Transverse colon (tissue), 4 donors: ENCODE data around the gene NTRK2. TPM values are rescaled to one million over a fixed set of nuclear protein-coding genes. Genes with fewer than 3 reads are reported as not detected.

Experiments used
- DNase-seq: peaks from one replicate; pipeline ENCODE4 v3.0.0-alpha.2; 2019
- H3K27ac ChIP-seq, 4 donors: fragments of 200-600 bp; sonication (generic); 2 replicates each; pipeline ENCODE4 v1.5.1; 2016 to 2018; ENCODE audit warnings: inconsistent platforms in 4 of 4
- H3K27me3 ChIP-seq: fragments of 200-600 bp; sonication (generic); 2 replicates; pipeline ENCODE4 v1.5.1; 2017; ENCODE audit warnings: inconsistent platforms
- H3K36me3 ChIP-seq, 4 donors: fragments of 200-600 bp; sonication (generic); 2 replicates each; pipeline ENCODE4 v1.5.1; 2017 to 2019; ENCODE audit warnings: inconsistent platforms in 4 of 4
- H3K4me1 ChIP-seq, 4 donors: fragments of 200-600 bp; sonication (generic); 2 replicates each; pipeline ENCODE4 v1.5.1; 2017 to 2020; ENCODE audit warnings: inconsistent platforms in 4 of 4
- H3K4me3 ChIP-seq, 4 donors: fragments of 200-600 bp; sonication (generic); 1 replicate in 1 of 4; 2 replicates in 3 of 4; pipeline versions ENCODE4 v1.5.1 to v1.6.1; 2017 to 2019; ENCODE audit warnings: inconsistent platforms in 4 of 4
- H3K9me3 ChIP-seq, 2 donors: fragments of 200-600 bp; sonication (generic); 2 replicates each; pipeline ENCODE4 v1.5.1; 2017 to 2019; ENCODE audit warnings: inconsistent platforms in 2 of 2
- CTCF ChIP-seq, 5 experiments: fragments of 200-600 bp in 3 of 5; fragments of 450-650 bp in 2 of 5; sonication (generic) in 3 of 5; IDR thresholded peaks; 1 replicate in 2 of 5; 2 replicates in 3 of 5; pipeline ENCODE4 v1.5.1; 2016 to 2017; ENCODE audit warnings: antibody characterized with exemption in 5 of 5, inconsistent platforms in 3 of 5, mild to moderate bottlenecking in 2 of 5, moderate library complexity in 1 of 5
- EP300 ChIP-seq: sonication (generic); formaldehyde crosslinking; IDR thresholded peaks from one replicate; pipeline ENCODE4 v1.6.1; 2017; ENCODE audit warnings: antibody characterized with exemption, low read depth
- POLR2A ChIP-seq: fragments of 450-650 bp; IDR thresholded peaks from one replicate; pipeline ENCODE4 v1.6.1; 2016; ENCODE audit warnings: antibody characterized with exemption, mild to moderate bottlenecking, moderate library complexity
- POLR2AphosphoS5 ChIP-seq, 3 donors: sonication (generic); formaldehyde crosslinking; IDR thresholded peaks; one replicate each; pipeline ENCODE4 v1.6.1; 2016; ENCODE audit warnings: antibody characterized with exemption in 3 of 3
- WGBS, 2 donors: methylation state at CpG; one replicate each; pipeline ENCODE4 v1.1.5; 2018; ENCODE audit warnings: low coverage in 1 of 2; 5-methylcytosine and 5-hydroxymethylcytosine counted together
- in situ Hi-C, 4 donors: fragments of 200-750 bp; cut with MboI; loops; one replicate each; pipeline versions ENCODE4 v1.15.0 to v1.15.1; 2017; ENCODE audit warnings: low sequenced_read_pairs in 3 of 4, low pct_ligation_motif_present in 1 of 4, low pct_unique_long_range_greater_than_20kb in 1 of 4
- intact Hi-C: fragments of 100-400 bp; cut with DNase I; formaldehyde crosslinking; loops from one replicate; pipeline ENCODE4 v1.15.1; 2023; ENCODE audit warnings: low total_unique reads
- total RNA-seq, 4 donors: library from RNA; depleted of rRNA; stranded (reverse); fragments of >200 nt; gene quantifications; one replicate each; pipeline ENCODE4 v1.1.0, GENCODE V29; 2016

The NTRK2 gene
- total RNA-seq, 4 donors from 2014 or later, result 2.2 to 10.1 (median 6.4) TPM

- Histone ChIP-seq H3K9me3 (no peaks in the 10 kb centered on the region), H3K27ac (no peak overlapping the region)
Observed at GRCh38 chr9:84926793-84927192, 257.3 kb downstream of the NTRK2 start.

GRCh38 chr9:84928419-84928818, 258.9 kb downstream of the NTRK2 start:
- Histone ChIP-seq H3K4me3 (no peak overlapping the region), H3K27me3 (no peaks in the 10 kb centered on the region), H3K9me3 (no peaks in the 10 kb centered on the region), H3K4me1 (no peaks in the 10 kb centered on the region), H3K27ac (no peak overlapping the region), H3K36me3 (no peaks in the 10 kb centered on the region)
- WGBS, 2 donors, result 80 to 87% methylated on average over 4 to 6 of the region's 6 CpGs
- TF ChIP-seq POLR2A (no peak), CTCF (IDR thresholded peaks at IDR 0.05) (no peak)
- intact Hi-C loops (no loop called here), in situ Hi-C loops (no loop called here)
- DNase-seq, result peak; percentile 20

More at GRCh38 chr9:84926793-84927192, 257.3 kb downstream of the NTRK2 start:
- Histone ChIP-seq H3K36me3 (no peaks in the 10 kb centered on the region), H3K4me3 (no peak overlapping the region), H3K27me3 (no peaks in the 10 kb centered on the region), H3K4me1 (no peaks in the 10 kb centered on the region)
- TF ChIP-seq POLR2AphosphoS5 (IDR thresholded peaks at IDR 0.05) (no peak), POLR2A (no peak), CTCF (IDR thresholded peaks at IDR 0.05) (no peak), EP300 (no peak)
- intact Hi-C loops, result no loop called here
- WGBS, 2 donors, result 85 to 95% methylated on average over 2 to 3 of the region's 3 CpGs
- DNase-seq, result no peak
- in situ Hi-C loops, result no loop called here

GRCh38 chr9:84929068-84929467, 259.5 kb downstream of the NTRK2 start:
- Histone ChIP-seq H3K4me3 (no peak overlapping the region), H3K36me3 (no peaks in the 10 kb centered on the region), H3K9me3 (no peaks in the 10 kb centered on the region), H3K27ac (no peak overlapping the region), H3K27me3 (no peaks in the 10 kb centered on the region), H3K4me1 (no peaks in the 10 kb centered on the region)
- 89 to 93% methylated on average over 3 of the region's 3 CpGs for WGBS, 2 donors
- TF ChIP-seq POLR2AphosphoS5 (IDR thresholded peaks at IDR 0.05), result no peak
- no peak for TF ChIP-seq EP300
- no peak for TF ChIP-seq POLR2A
- TF ChIP-seq CTCF (IDR thresholded peaks at IDR 0.05), result no peak
- intact Hi-C loops, result no loop called here
- in situ Hi-C loops, result no loop called here
- DNase-seq, result no peak

- H3K27ac ChIP-seq, result no peak overlapping the region
- 0 to 88% methylated on average over 1 to 6 of the region's 6 CpGs for WGBS, 2 donors
- no peaks in the 10 kb centered on the region for H3K36me3 ChIP-seq
- TF ChIP-seq CTCF (IDR thresholded peaks at IDR 0.05), result peak in 2 of 5 experiments; percentile 6 to 14
- no peak for TF ChIP-seq EP300
- DNase-seq, result no peak
- H3K9me3 ChIP-seq, result no peaks in the 10 kb centered on the region
- peaks cover 0 to 5% (median 0%) of the 10 kb centered on the region in 4 donors for H3K4me1 ChIP-seq
- in situ Hi-C loops, result no loop called here
- no peaks in the 10 kb centered on the region for H3K27me3 ChIP-seq
- intact Hi-C loops, result no loop called here
- no peak overlapping the region for H3K4me3 ChIP-seq
Observed at GRCh38 chr9:84932915-84933527, 263.5 kb downstream of the NTRK2 start.
